Activated T-helper 1 cell treated with anti-CD3 and anti-CD28 coated beads, Interleukin-12 subunit alpha, Interleukin-12 subunit beta, Interleukin-2, Interleukin-4 antibody, amounts not matched to agents 30 ng/mL and 10 ng/mL and 1 ng/mL, durations not matched to agents 14 hours and 24 hours and 36 hours (primary cell): ENCODE measurements around the gene ZC3H14. TPM values are rescaled to one million over a fixed set of nuclear protein-coding genes. Genes with fewer than 3 reads are reported as not detected.
"Not testable (repeated sequence)": the region's sequence is repeated elsewhere in the genome, so short reads cannot be mapped to it uniquely, and the experiment has no call there.

ENCODE experiments used
- DNase-seq: peaks from one replicate; pipeline ENCODE4 v3.0.0; 2021; ENCODE audit warnings: low spot score
- H3K27ac Mint-ChIP-seq: one replicate; pipeline ENCODE4 v1.8.0; 2021; ENCODE audit warnings: mild to moderate bottlenecking, mixed read lengths
- H3K27me3 Mint-ChIP-seq: one replicate; pipeline ENCODE4 v1.8.0; 2022; ENCODE audit warnings: mild to moderate bottlenecking, moderate library complexity, mixed read lengths; ENCODE audit not compliant: insufficient read depth
- H3K36me3 Mint-ChIP-seq: one replicate; pipeline ENCODE4 v1.8.0; 2021; ENCODE audit warnings: low read depth, mixed read lengths
- H3K4me1 Mint-ChIP-seq: one replicate; pipeline ENCODE4 v1.8.0; 2021; ENCODE audit warnings: low read depth, mixed read lengths
- H3K4me3 Mint-ChIP-seq: one replicate; pipeline ENCODE4 v1.8.0; 2021; ENCODE audit warnings: mild to moderate bottlenecking, moderate library complexity, mixed read lengths
- H3K9me3 Mint-ChIP-seq: one replicate; pipeline ENCODE4 v1.8.0; 2021; ENCODE audit warnings: mixed read lengths
- intact Hi-C: fragments of 100-400 bp; cut with micrococcal nuclease; formaldehyde crosslinking; loops from one replicate; pipeline ENCODE4 v1.15.1; 2024
- total RNA-seq: library from RNA; stranded (reverse); gene quantifications from 2 replicates; pipeline ENCODE4 v1.2.3, GENCODE V29; 2022

ZC3H14 gene, protein sequence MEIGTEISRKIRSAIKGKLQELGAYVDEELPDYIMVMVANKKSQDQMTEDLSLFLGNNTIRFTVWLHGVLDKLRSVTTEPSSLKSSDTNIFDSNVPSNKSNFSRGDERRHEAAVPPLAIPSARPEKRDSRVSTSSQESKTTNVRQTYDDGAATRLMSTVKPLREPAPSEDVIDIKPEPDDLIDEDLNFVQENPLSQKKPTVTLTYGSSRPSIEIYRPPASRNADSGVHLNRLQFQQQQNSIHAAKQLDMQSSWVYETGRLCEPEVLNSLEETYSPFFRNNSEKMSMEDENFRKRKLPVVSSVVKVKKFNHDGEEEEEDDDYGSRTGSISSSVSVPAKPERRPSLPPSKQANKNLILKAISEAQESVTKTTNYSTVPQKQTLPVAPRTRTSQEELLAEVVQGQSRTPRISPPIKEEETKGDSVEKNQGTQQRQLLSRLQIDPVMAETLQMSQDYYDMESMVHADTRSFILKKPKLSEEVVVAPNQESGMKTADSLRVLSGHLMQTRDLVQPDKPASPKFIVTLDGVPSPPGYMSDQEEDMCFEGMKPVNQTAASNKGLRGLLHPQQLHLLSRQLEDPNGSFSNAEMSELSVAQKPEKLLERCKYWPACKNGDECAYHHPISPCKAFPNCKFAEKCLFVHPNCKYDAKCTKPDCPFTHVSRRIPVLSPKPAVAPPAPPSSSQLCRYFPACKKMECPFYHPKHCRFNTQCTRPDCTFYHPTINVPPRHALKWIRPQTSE
- total RNA-seq = 61.0 and 65.5 TPM in 2 replicates

DNA sequence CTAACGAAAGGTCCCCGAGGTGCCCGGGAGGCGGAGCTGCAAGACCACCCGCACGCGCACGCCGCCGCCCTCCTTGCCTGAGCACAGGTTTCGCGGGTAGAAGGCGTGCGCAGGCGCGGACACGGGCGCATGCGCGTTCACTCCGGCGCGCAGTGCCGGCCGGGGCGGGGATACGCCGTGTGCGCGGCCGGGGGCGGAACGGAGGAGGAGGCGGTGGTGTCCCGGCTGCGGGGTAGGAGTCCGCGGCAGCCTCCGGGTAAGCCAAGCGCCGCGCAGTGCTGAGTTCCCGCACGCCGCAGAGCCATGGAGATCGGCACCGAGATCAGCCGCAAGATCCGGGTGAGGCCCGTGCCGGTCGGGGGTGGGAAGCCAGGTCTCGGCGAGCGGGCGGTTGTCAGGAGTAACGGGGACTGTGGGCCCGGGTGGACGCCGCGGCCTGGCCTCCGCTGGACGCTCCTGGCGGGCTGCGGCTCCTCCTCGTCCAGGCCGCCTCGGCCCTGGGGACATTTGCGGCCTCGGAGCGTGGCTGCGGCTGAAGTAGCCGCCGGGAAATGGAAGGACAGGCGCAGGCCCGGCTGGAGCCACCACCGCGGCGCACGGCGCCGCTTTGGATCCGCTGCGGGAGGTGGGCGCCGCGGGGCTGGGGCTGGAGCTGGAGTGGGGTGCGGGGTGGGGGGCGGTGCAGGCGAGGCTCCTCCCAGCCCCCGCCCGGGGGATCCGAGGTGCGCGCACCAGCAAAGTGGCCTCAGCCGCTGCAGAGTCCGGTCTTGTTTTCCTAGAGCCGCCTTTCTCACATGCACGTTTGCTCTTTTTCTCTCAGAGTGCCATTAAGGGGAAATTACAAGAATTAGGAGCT, at the start of gene ZC3H14:
TSS of gene ZC3H14 (plus strand) at position 207 of the 856 bp plus-strand sequence. CDS start at position 304, 97 bp downstream.
- Mint-ChIP-seq H3K4me3 (peak within 1 kb of the TSS; percentile 91), H3K4me1 (peaks cover 29% of the 10 kb centered on the region), H3K36me3 (peaks cover 21% of the 10 kb centered on the region), H3K27ac (peak within 1 kb of the TSS; percentile 91), H3K9me3 (peaks cover 5% of the 10 kb centered on the region), H3K27me3 (peaks cover 22% of the 10 kb centered on the region)
- peak; percentile 87 for DNase-seq
- intact Hi-C loops = loop anchor here (1.0 to 10.0 kb wide), 10 partner anchors 8 to 1392 kb away; partner anchors contain the start of genes EFCAB11, EML5, GALC and GPR65

DNA sequence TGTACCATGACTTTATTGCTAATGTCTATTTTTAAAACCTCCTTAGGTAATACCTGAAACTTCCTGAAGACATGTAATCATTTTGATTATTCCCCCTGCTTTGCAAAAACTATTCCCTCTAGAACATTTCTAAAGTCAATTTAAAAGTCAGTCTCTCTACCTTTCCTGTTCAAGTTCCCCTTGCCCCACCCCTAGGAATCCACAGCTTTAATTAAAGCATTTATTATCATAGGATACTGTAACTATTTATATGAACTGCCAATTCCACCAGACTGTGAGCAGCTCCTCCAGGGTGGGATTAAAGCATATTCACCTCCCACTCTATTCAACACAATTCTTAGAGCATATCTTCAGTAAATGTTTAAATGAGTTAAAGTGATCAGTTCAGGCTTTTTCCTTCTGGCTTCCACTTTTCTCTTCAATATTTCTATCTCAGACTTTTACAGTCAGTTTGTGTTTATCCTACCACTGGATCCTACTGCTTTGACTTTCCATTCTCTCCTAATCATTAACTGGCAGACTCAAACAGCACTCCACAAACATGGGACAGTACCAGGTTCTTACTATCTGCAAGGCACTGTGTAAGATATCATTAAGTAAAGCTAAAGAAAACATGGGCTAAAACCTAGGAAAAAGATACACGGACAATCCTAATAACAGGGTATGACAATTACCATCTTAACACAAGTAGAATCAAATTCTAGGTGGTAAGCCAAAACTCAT, 47.2 kb upstream of the ZC3H14 start:
- intact Hi-C loops = no loop called here
- Mint-ChIP-seq H3K27ac (no peak overlapping the region), H3K9me3 (no peaks in the 10 kb centered on the region), H3K4me3 (no peak overlapping the region), H3K36me3 (no peaks in the 10 kb centered on the region), H3K4me1 (no peaks in the 10 kb centered on the region), H3K27me3 (peaks cover 6% of the 10 kb centered on the region)
- DNase-seq = no peak

- no peak for DNase-seq
- H3K36me3 Mint-ChIP-seq = no peaks in the 10 kb centered on the region
- no peaks in the 10 kb centered on the region for H3K4me1 Mint-ChIP-seq
- H3K27ac Mint-ChIP-seq = no peak overlapping the region
- H3K9me3 Mint-ChIP-seq = no peaks in the 10 kb centered on the region
- H3K27me3 Mint-ChIP-seq = peaks cover 6% of the 10 kb centered on the region
- no peak overlapping the region for H3K4me3 Mint-ChIP-seq
- intact Hi-C loops = no loop called here
Observed at GRCh38 chr14:88516861-88517357, 45.9 kb upstream of the ZC3H14 start.

DNA sequence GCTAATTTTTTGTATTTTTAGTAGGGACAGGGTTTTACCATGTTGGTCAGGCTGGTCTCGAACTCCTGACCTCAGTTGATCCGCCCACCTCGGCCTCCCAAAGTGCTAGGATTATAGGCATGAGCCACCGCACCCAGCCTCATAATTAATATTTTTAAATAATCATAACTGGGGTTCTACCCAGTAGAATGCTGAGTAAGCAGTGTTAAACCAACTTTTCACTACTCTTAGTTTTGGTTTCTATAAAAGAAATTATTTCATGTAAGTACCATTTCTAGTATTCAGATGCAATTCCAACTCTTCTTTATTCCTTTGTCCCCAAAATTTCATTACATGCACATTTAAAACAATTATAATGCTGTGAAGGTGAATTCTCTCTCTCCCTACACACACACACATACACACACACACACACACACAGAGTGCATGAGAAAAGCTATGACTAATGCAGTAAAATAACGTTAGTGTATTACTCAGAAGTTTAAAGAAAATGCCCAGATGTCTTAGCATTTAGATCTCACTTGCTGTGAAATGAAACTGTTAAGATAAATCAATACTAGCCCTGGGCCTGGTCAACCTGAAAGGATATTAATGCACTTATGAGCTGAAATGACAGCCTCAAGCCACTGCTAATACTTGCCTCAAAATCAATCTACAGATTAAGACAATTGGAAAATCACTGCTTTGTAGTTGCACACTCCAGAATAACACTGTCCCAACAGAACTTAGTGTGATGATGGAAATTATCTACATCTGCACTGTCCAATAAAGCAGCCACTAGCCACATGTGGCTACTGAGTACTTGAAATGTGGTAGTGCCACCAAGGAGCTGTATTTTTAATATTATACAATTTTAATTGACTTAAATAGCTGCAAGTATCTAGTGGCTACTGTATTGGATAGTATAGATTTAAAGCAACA, 44.0 kb upstream of the ZC3H14 start:
- no peak for DNase-seq
- Mint-ChIP-seq H3K4me1 (no peaks in the 10 kb centered on the region), H3K9me3 (no peaks in the 10 kb centered on the region), H3K27ac (no peak overlapping the region), H3K27me3 (peaks cover 9% of the 10 kb centered on the region), H3K36me3 (no peaks in the 10 kb centered on the region), H3K4me3 (no peak overlapping the region)
- intact Hi-C loops = no loop called here

DNA sequence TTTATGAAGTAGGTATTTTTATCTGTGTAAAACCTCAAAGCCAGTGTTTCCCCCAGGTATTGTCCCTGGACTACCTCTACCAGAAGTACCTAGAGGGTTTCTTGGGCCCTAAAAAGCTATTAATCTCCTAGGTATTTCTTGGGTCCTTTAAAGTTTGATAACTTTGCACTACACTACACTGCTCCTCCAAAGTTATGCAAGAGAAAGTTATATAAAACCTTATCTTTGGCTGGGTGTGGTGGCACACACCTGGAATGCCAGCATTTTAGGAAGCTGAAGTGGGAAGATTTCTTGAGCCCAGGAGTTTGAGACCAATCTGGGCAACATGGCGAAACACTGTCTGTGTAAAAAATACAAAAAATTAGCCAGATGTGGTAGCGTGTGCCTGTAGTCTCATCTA, 42.9 kb upstream of the ZC3H14 start:
- no peak overlapping the region for H3K27ac Mint-ChIP-seq
- H3K9me3 Mint-ChIP-seq = no peaks in the 10 kb centered on the region
- H3K27me3 Mint-ChIP-seq = peaks cover 9% of the 10 kb centered on the region
- H3K4me1 Mint-ChIP-seq = no peaks in the 10 kb centered on the region
- no peak overlapping the region for H3K4me3 Mint-ChIP-seq
- DNase-seq = no peak
- intact Hi-C loops = no loop called here
- no peaks in the 10 kb centered on the region for H3K36me3 Mint-ChIP-seq

DNA sequence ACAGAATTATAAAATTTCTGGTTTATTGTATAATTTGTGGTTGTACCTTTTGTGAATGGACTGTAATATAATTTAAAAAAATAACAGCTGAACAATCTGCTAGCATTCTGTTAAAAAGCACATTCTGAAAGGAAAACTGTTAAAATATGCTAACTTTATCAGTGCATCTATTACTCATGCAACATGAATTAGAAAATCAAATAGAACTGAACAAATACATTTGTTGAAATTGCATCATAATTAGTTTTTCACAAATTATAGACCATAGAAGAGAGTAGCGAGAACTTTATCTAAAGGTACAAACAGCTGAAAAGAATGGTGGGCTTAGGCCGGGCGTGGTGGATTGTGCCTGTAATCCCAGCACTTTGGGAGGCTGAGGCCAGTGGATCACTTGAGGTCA, 41.0 kb upstream of the ZC3H14 start:
- no peak overlapping the region for H3K4me3 Mint-ChIP-seq
- intact Hi-C loops = no loop called here
- H3K27me3 Mint-ChIP-seq = peaks cover 7% of the 10 kb centered on the region
- H3K4me1 Mint-ChIP-seq = no peaks in the 10 kb centered on the region
- no peaks in the 10 kb centered on the region for H3K36me3 Mint-ChIP-seq
- no peak overlapping the region for H3K27ac Mint-ChIP-seq
- H3K9me3 Mint-ChIP-seq = no peaks in the 10 kb centered on the region
- DNase-seq = no peak

GRCh38 chr14:88522393-88522792, 40.4 kb upstream of the ZC3H14 start:
- H3K27ac Mint-ChIP-seq = no peak overlapping the region
- no peak overlapping the region for H3K4me3 Mint-ChIP-seq
- no peaks in the 10 kb centered on the region for H3K36me3 Mint-ChIP-seq
- intact Hi-C loops = no loop called here
- no peaks in the 10 kb centered on the region for H3K4me1 Mint-ChIP-seq
- no peak for DNase-seq
- H3K27me3 Mint-ChIP-seq = peaks cover 10% of the 10 kb centered on the region
- no peaks in the 10 kb centered on the region for H3K9me3 Mint-ChIP-seq

GRCh38 chr14:88529889-88530288, 32.9 kb upstream of the ZC3H14 start:
- H3K27me3 Mint-ChIP-seq, H3K36me3 Mint-ChIP-seq, DNase-seq, H3K27ac Mint-ChIP-seq, H3K9me3 Mint-ChIP-seq, intact Hi-C loops, H3K4me3 Mint-ChIP-seq, H3K4me1 Mint-ChIP-seq: not testable (repeated sequence)

DNA sequence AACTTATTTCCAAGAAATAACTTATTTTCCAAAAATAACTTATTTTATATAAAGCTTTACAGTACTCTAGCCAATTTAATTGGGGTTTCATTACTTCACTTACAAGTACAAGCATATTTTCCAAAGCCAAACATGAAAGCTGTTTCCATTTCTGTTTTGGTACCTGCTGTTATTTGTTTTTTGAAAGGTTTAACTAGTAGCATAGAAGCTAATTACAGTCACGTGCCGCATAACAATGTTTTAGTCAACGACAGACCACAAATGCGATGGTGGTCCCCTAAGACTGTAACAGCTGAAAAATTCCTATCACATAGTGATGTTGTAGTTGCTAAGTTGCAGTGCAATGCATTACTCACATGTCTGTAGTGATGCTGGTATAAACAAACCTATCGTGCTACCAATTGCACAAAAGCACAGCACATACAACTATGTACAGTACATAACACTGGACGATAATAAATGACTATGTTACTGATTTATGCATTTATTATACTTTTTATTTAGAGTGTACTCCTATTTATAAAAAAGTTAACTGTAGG, 29.7 kb upstream of the ZC3H14 start:
- no peak overlapping the region for H3K4me3 Mint-ChIP-seq
- no peaks in the 10 kb centered on the region for H3K36me3 Mint-ChIP-seq
- no peaks in the 10 kb centered on the region for H3K9me3 Mint-ChIP-seq
- peaks cover 5% of the 10 kb centered on the region for H3K27me3 Mint-ChIP-seq
- intact Hi-C loops = no loop called here
- H3K4me1 Mint-ChIP-seq = no peaks in the 10 kb centered on the region
- no peak overlapping the region for H3K27ac Mint-ChIP-seq
- DNase-seq = no peak

DNA sequence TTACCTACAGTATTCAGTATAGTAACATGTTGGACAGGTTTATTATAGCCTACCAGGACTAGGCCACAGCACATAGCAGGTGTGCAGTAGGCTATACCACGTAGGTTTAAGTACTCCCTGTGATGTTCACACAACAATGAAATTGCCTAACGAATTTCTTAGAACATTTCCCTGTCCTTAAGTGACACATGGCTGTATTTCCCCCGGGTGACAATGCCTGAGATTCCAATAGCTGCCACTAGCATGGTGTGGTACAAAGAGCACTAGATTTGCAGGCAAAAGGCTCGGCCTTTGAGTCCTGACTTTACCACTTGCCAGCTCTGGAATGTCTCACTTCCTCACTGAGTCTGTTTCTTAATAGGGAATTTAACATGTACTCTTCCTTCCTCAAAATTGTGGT, 27.7 kb upstream of the ZC3H14 start:
- Mint-ChIP-seq H3K27me3 (peaks cover 3% of the 10 kb centered on the region), H3K4me1 (no peaks in the 10 kb centered on the region), H3K4me3 (no peak overlapping the region), H3K36me3 (no peaks in the 10 kb centered on the region), H3K9me3 (no peaks in the 10 kb centered on the region), H3K27ac (no peak overlapping the region)
- DNase-seq = no peak
- intact Hi-C loops = no loop called here

- Mint-ChIP-seq H3K4me3 (no peak overlapping the region), H3K27ac (no peak overlapping the region), H3K27me3 (no peaks in the 10 kb centered on the region), H3K9me3 (no peaks in the 10 kb centered on the region), H3K36me3 (no peaks in the 10 kb centered on the region), H3K4me1 (no peaks in the 10 kb centered on the region)
- intact Hi-C loops = no loop called here
- DNase-seq = no peak
Observed at GRCh38 chr14:88535813-88536212, 27.0 kb upstream of the ZC3H14 start.
